Keratinocyte (primary cell): ENCODE results near the gene CXCL16. TPM values are rescaled to one million over a fixed set of nuclear protein-coding genes. Genes with fewer than 3 reads are reported as not detected.

ENCODE experiments used
- DNase-seq: peaks from one replicate; pipeline ENCODE4 v3.0.0-alpha.2; 2011; ENCODE audit warnings: low read depth, missing footprints, low spot score
- FAIRE-seq: peaks from 2 replicates; lab custom pipeline; 2011; peaks lifted over from hg19 to GRCh38; lab: Jason Lieb, UNC
- H2AFZ ChIP-seq: 2 replicates; pipeline ENCODE4 v1.6.0; 2012; ENCODE audit warnings: low read length, control low read depth, inconsistent platforms; ENCODE audit not compliant: control insufficient read depth
- H3K27ac ChIP-seq: 2 replicates; pipeline ENCODE4 v1.5.1; 2011; ENCODE audit warnings: low read length; ENCODE audit not compliant: control insufficient read depth, insufficient read depth
- H3K27me3 ChIP-seq: 3 replicates; pipeline ENCODE4 v1.6.0; 2011; ENCODE audit warnings: low read length; ENCODE audit not compliant: control insufficient read depth, insufficient read depth; ENCODE audit errors: extremely low read depth
- H3K36me3 ChIP-seq, 2 experiments: 2 replicates in 1 of 2; 3 replicates in 1 of 2; pipeline ENCODE4 v1.5.1; 2011; ENCODE audit warnings: low read length in 2 of 2, mild to moderate bottlenecking in 1 of 2; ENCODE audit not compliant: control insufficient read depth in 2 of 2, insufficient read depth in 2 of 2; ENCODE audit errors: extremely low read depth in 1 of 2
- H3K4me1 ChIP-seq: 3 replicates; pipeline ENCODE4 v1.5.1; 2011; ENCODE audit warnings: low read length; ENCODE audit not compliant: control insufficient read depth, insufficient read depth; ENCODE audit errors: extremely low read depth
- H3K4me2 ChIP-seq: 3 replicates; pipeline ENCODE4 v1.6.0; 2011; ENCODE audit warnings: low read depth, low read length; ENCODE audit not compliant: control insufficient read depth, insufficient read depth; ENCODE audit errors: extremely low read depth
- H3K4me3 ChIP-seq, 3 experiments: fragments of 200-600 bp in 1 of 3; sonication (generic) in 1 of 3; 2 replicates in 2 of 3; 3 replicates in 1 of 3; pipeline ENCODE4 v1.5.1; 2011 to 2016; ENCODE audit warnings: low read length in 3 of 3, mild to moderate bottlenecking in 3 of 3, control low read depth in 2 of 3, inconsistent platforms in 1 of 3, low read depth in 1 of 3, mixed read lengths in 1 of 3, mixed run types in 1 of 3, moderate library complexity in 1 of 3; ENCODE audit not compliant: control insufficient read depth in 2 of 3, insufficient read depth in 2 of 3; ENCODE audit errors: extremely low read depth in 1 of 3
- H3K79me2 ChIP-seq: 2 replicates; pipeline ENCODE4 v1.6.0; 2012; ENCODE audit warnings: low read length; ENCODE audit not compliant: control insufficient read depth, insufficient read depth
- H3K9ac ChIP-seq: 3 replicates; pipeline ENCODE4 v1.6.0; 2011; ENCODE audit warnings: low read length; ENCODE audit not compliant: control insufficient read depth, insufficient read depth; ENCODE audit errors: extremely low read depth
- H3K9me1 ChIP-seq: 3 replicates; pipeline ENCODE4 v1.6.0; 2011; ENCODE audit warnings: low read length; ENCODE audit not compliant: control insufficient read depth, insufficient read depth; ENCODE audit errors: extremely low read depth
- H3K9me3 ChIP-seq: 2 replicates; pipeline ENCODE4 v1.5.1; 2012; ENCODE audit warnings: low read depth, low read length; ENCODE audit not compliant: control insufficient read depth
- H4K20me1 ChIP-seq: 3 replicates; pipeline ENCODE4 v1.6.0; 2011; ENCODE audit warnings: low read length; ENCODE audit not compliant: control insufficient read depth, insufficient read depth; ENCODE audit errors: extremely low read depth
- CTCF ChIP-seq, 3 experiments: IDR thresholded peaks in 1 of 3; conservative IDR thresholded peaks in 1 of 3; optimal IDR thresholded peaks in 1 of 3; 2 replicates in 2 of 3; 3 replicates in 1 of 3; pipeline versions ENCODE3 to v1.5.1; 2011; ENCODE audit warnings: low read length in 3 of 3, mild to moderate bottlenecking in 3 of 3, moderate library complexity in 2 of 3, control low read depth in 1 of 3, inconsistent platforms in 1 of 3; ENCODE audit not compliant: insufficient read depth in 2 of 3; ENCODE audit errors: extremely low read depth in 1 of 3
- EZH2 ChIP-seq: IDR thresholded peaks from one replicate; pipeline ENCODE4 v1.6.1; 2012; ENCODE audit warnings: inconsistent platforms, mild to moderate bottlenecking, low read length, moderate library complexity
- dilution Hi-C: fragments of 300-500 bp; cut with MboI; formaldehyde crosslinking; loops from one replicate; pipeline ENCODE4 v1.7.0; 2020; ENCODE audit warnings: low sequenced_read_pairs; ENCODE audit not compliant: extremely low pct_ligation_motif_present
- polyA plus RNA-seq, 5 experiments: library from polyadenylated mRNA; depleted of rRNA in 3 of 5; stranded (reverse) in 3 of 5; stranded (forward) in 1 of 5; unstranded in 1 of 5; fragments of >200 nt; gene quantifications; 1 replicate in 1 of 5; 2 replicates in 3 of 5; 3 replicates in 1 of 5; pipeline versions ENCODE4 v1.2.1 to v1.2.3, GENCODE V29; 2011 to 2012; ENCODE audit warnings: missing spikeins in 2 of 5, low read depth in 1 of 5, low replicate concordance in 1 of 5

The CXCL16 gene
- polyA plus RNA-seq, 1 donor (not counting 4 experiments of a cell fraction or from before 2014, with no cell fraction given): 12.8 TPM

DNA sequence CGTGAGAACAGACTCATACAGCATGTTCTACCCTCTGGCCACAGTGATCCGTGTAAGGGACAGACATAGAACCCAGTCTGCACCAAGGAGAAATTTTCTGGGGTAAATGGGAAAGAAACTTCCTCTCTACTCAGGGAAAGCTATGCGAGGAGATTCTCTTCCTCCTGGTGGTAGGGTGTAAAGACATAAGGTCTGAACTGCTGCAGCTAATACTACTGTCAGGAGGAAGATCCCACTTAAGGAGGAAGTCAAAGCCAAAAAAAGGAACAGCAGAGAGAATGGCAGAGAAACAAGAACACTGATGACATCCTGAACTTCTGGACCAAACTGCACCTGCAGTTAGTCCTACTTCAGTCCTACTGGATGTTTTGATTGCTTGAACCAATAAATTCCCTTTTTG is 24.9 kb upstream of the CXCL16 start:
- no peaks in the 10 kb centered on the region for H3K4me1 ChIP-seq
- no peak overlapping the region for H3K4me2 ChIP-seq
- no peak for TF ChIP-seq EZH2
- TF ChIP-seq CTCF (optimal IDR thresholded peaks at IDR 0.05 in 1 of 3, IDR thresholded peaks at IDR 0.05 in 1 of 3, conservative IDR thresholded peaks at IDR 0.05 in 1 of 3; ENCODE audit: extremely low read depth in 1 of 3, insufficient read depth in 2 of 3, low read length in 3 of 3): no peak
- dilution Hi-C loops: no loop called here
- no peaks in the 10 kb centered on the region for H4K20me1 ChIP-seq
- H3K27me3 ChIP-seq: no peaks in the 10 kb centered on the region
- no peak for FAIRE-seq
- no peak for DNase-seq
- H3K27ac ChIP-seq: no peak overlapping the region
- H3K9me1 ChIP-seq: no peaks in the 10 kb centered on the region
- no peaks in the 10 kb centered on the region for H3K36me3 ChIP-seq
- H3K4me3 ChIP-seq: no peak overlapping the region
- no peaks in the 10 kb centered on the region for H3K79me2 ChIP-seq
- no peak overlapping the region for H2AFZ ChIP-seq
- no peak overlapping the region for H3K9ac ChIP-seq
- H3K9me3 ChIP-seq: no peaks in the 10 kb centered on the region

GRCh38 chr17:4759776-4760236 is 20.1 kb upstream of the CXCL16 start:
- no peak overlapping the region for H3K9ac ChIP-seq
- H3K4me1 ChIP-seq: no peaks in the 10 kb centered on the region
- no peaks in the 10 kb centered on the region for H3K36me3 ChIP-seq
- H3K27ac ChIP-seq: no peak overlapping the region
- H2AFZ ChIP-seq: no peak overlapping the region
- no peaks in the 10 kb centered on the region for H3K79me2 ChIP-seq
- no peak overlapping the region for H3K4me3 ChIP-seq
- dilution Hi-C loops: no loop called here
- FAIRE-seq (no peak), DNase-seq (no peak)
- no peaks in the 10 kb centered on the region for H3K9me1 ChIP-seq
- no peak overlapping the region for H3K4me2 ChIP-seq
- H3K9me3 ChIP-seq: no peaks in the 10 kb centered on the region
- TF ChIP-seq CTCF (optimal IDR thresholded peaks at IDR 0.05 in 1 of 3, IDR thresholded peaks at IDR 0.05 in 1 of 3, conservative IDR thresholded peaks at IDR 0.05 in 1 of 3; ENCODE audit: extremely low read depth in 1 of 3, insufficient read depth in 2 of 3, low read length in 3 of 3) (no peak), EZH2 (no peak)
- no peaks in the 10 kb centered on the region for H3K27me3 ChIP-seq
- H4K20me1 ChIP-seq: no peaks in the 10 kb centered on the region
